Measurements from ENCODE around the gene FAHD1. TPM values are rescaled to one million over a fixed set of nuclear protein-coding genes. Genes with fewer than 3 reads are reported as not detected.

Gene FAHD1
- total and polyA plus RNA-seq, 4 donors, result 17.2 to 32.1 (median 25.6) TPM

- Histone ChIP-seq H3K27ac (ENCODE audit: low read depth in 1 of 2, low read length in 1 of 2) (no peak overlapping the region), H3K4me1 (ENCODE audit: control insufficient read depth in 5 of 5, insufficient read depth in 5 of 5, low read length in 5 of 5) (peaks cover 0 to 13% (median 0%) of the 10 kb centered on the region in 5 donors), H3K27me3 (ENCODE audit: control insufficient read depth in 3 of 3, insufficient read depth in 3 of 3, low read length in 2 of 3) (no peaks in the 10 kb centered on the region), H3K4me3 (no peak overlapping the region), H3K9ac (ENCODE audit: insufficient read depth in 1 of 2, low read length in 2 of 2) (no peak overlapping the region), H3K36me3 (ENCODE audit: control insufficient read depth in 4 of 4, insufficient read depth in 4 of 4, low read length in 4 of 4) (peaks cover 0 to 29% (median 6%) of the 10 kb centered on the region in 4 donors), H3K9me3 (ENCODE audit: control insufficient read depth in 4 of 4, insufficient read depth in 3 of 4, low read length in 3 of 4) (no peaks in the 10 kb centered on the region)
- ATAC-seq (ENCODE audit: insufficient read depth, low FRiP score), result no peak
- no peak for DNase-seq
- TF ChIP-seq CTCF (IDR thresholded peaks at IDR 0.05; ENCODE audit: control extremely low read depth, extremely low read depth), result no peak
- 81% methylated on average over 18 of the region's 18 CpGs for WGBS, 2 donors
These were observed 18.3 kb upstream of the FAHD1 start for GRCh38 chr16:1808691-1809090.

DNA sequence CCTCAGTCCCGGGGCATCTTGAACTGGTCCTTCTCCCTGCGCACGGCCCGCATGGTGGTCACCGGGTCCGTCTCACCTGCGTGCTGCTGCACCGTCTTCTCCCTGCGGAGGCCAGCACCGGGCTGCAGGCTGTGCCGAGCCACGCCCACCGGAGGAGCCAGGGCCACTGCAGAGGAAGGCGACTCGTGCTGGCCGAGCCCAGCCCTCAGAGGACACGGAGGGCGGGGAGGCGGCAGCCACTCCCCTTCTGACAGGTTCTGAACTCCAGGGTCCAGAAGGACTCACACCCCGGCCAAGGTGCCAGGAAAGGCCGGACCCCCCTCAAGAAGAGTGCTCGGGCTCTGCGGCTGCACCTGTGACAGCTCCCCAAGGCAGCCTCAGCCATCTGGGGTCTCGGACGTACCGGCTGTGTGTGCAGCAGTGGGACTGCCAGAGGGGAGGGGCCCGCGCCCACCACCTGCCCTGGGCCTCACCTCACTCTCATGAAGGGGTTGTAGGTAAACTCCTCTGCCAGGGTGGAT, 17.7 kb upstream of the FAHD1 start:
- Histone ChIP-seq H3K9me3 (ENCODE audit: control insufficient read depth in 4 of 4, insufficient read depth in 3 of 4, low read length in 3 of 4) (no peaks in the 10 kb centered on the region), H3K4me3 (no peak overlapping the region), H3K27ac (ENCODE audit: low read depth in 1 of 2, low read length in 1 of 2) (no peak overlapping the region), H3K36me3 (ENCODE audit: control insufficient read depth in 4 of 4, insufficient read depth in 4 of 4, low read length in 4 of 4) (peaks cover 0 to 29% (median 6%) of the 10 kb centered on the region in 4 donors), H3K27me3 (ENCODE audit: control insufficient read depth in 3 of 3, insufficient read depth in 3 of 3, low read length in 2 of 3) (no peaks in the 10 kb centered on the region), H3K4me1 (ENCODE audit: control insufficient read depth in 5 of 5, insufficient read depth in 5 of 5, low read length in 5 of 5) (peaks cover 0 to 13% (median 0%) of the 10 kb centered on the region in 5 donors), H3K9ac (ENCODE audit: insufficient read depth in 1 of 2, low read length in 2 of 2) (no peak overlapping the region)
- WGBS, 2 donors, result 75 to 84% methylated on average over 27 to 28 of the region's 28 CpGs
- ATAC-seq (ENCODE audit: insufficient read depth, low FRiP score), result no peak
- no peak for TF ChIP-seq CTCF (IDR thresholded peaks at IDR 0.05; ENCODE audit: control extremely low read depth, extremely low read depth)
- no peak for DNase-seq

DNA sequence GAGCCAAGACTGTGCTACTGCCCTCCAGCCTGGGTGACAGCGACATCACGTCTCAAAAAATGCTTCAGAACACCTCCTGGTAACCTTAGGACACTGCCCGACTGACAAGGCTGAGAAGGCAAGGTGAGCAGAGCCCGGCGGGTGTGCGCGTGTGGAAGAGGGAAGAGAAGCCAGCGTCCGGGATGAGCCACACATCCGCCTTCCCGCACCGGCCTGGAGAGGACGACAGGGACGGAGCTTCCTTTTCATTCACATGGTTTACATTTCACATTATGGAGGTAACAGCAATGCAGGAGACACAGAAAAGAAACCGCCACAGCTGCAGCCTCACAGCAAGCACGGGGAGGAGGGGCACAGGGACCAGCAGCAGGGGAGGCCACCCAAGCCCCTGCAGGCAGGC, 16.9 kb upstream of the FAHD1 start:
- Histone ChIP-seq H3K9me3 (ENCODE audit: control insufficient read depth in 4 of 4, insufficient read depth in 3 of 4, low read length in 3 of 4) (no peaks in the 10 kb centered on the region), H3K27ac (ENCODE audit: low read depth in 1 of 2, low read length in 1 of 2) (no peak overlapping the region), H3K4me1 (ENCODE audit: control insufficient read depth in 5 of 5, insufficient read depth in 5 of 5, low read length in 5 of 5) (peaks cover 0 to 13% (median 0%) of the 10 kb centered on the region in 5 donors), H3K36me3 (ENCODE audit: control insufficient read depth in 4 of 4, insufficient read depth in 4 of 4, low read length in 4 of 4) (peaks cover 2 to 30% (median 6%) of the 10 kb centered on the region in 4 donors), H3K4me3 (no peak overlapping the region), H3K9ac (ENCODE audit: insufficient read depth in 1 of 2, low read length in 2 of 2) (no peak overlapping the region), H3K27me3 (ENCODE audit: control insufficient read depth in 3 of 3, insufficient read depth in 3 of 3, low read length in 2 of 3) (no peaks in the 10 kb centered on the region)
- DNase-seq (no peak), ATAC-seq (ENCODE audit: insufficient read depth, low FRiP score) (no peak)
- WGBS, 2 donors, result 97% methylated on average over 13 to 16 of the region's 16 CpGs
- no peak for TF ChIP-seq CTCF (IDR thresholded peaks at IDR 0.05; ENCODE audit: control extremely low read depth, extremely low read depth)

DNA sequence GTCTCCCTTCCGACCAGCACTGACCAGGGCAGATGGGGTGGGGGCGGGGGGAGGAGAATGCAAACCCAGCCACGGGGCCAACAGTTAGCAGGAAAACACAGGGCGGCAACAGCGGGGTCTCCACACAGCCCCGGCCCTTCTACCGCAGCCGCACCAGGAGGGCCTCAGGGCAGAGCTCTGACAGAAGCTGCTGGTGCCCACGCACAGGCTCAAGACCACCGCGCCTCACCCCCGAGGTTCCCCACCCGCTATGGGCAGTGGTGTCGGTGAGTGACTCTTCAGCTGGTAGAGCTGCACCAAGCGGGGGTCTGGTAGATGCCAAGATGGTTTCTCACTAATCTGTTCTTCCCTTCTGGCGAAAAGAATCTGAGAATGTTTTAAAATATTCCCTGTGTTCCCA, 16.5 kb upstream of the FAHD1 start:
- no peaks in the 10 kb centered on the region for H3K27me3 ChIP-seq (ENCODE audit: control insufficient read depth in 3 of 3, insufficient read depth in 3 of 3, low read length in 2 of 3)
- 94 to 96% methylated on average over 16 of the region's 16 CpGs for WGBS, 2 donors
- ATAC-seq (ENCODE audit: insufficient read depth, low FRiP score), result no peak
- H3K9me3 ChIP-seq (ENCODE audit: control insufficient read depth in 4 of 4, insufficient read depth in 3 of 4, low read length in 3 of 4), result no peaks in the 10 kb centered on the region
- no peak overlapping the region for H3K27ac ChIP-seq (ENCODE audit: low read depth in 1 of 2, low read length in 1 of 2)
- H3K36me3 ChIP-seq (ENCODE audit: control insufficient read depth in 4 of 4, insufficient read depth in 4 of 4, low read length in 4 of 4), result peaks cover 3 to 33% (median 7%) of the 10 kb centered on the region in 4 donors
- no peak for DNase-seq
- H3K4me3 ChIP-seq, result no peak overlapping the region
- peaks cover 0 to 13% (median 0%) of the 10 kb centered on the region in 5 donors for H3K4me1 ChIP-seq (ENCODE audit: control insufficient read depth in 5 of 5, insufficient read depth in 5 of 5, low read length in 5 of 5)
- no peak overlapping the region for H3K9ac ChIP-seq (ENCODE audit: insufficient read depth in 1 of 2, low read length in 2 of 2)
- TF ChIP-seq CTCF (IDR thresholded peaks at IDR 0.05; ENCODE audit: control extremely low read depth, extremely low read depth), result no peak

Measured in lung (tissue), 12 donors.